HEK293 (cell line): ENCODE data around the gene PPP1R3G.

ENCODE experiments used
- CTCF ChIA-PET: fragments of 350-600 bp; formaldehyde crosslinking; extraction: SDS; loops from one replicate; lab custom pipeline; 2021; ENCODE audit warnings: antibody characterized with exemption; lab: Yijun Ruan, JAX
- POLR2A ChIA-PET: fragments of 300-600 bp; formaldehyde crosslinking; extraction: SDS; loops from one replicate; lab custom pipeline; 2020; ENCODE audit warnings: antibody characterized with exemption, inconsistent platforms; lab: Yijun Ruan, JAX
- H3K27ac ChIP-seq: fragments of 200-500 bp; sonication (Bioruptor generic); 2 replicates; pipeline ENCODE4 v1.5.1; 2014; ENCODE audit warnings: low read depth, low read length, control low read depth, inconsistent platforms; ENCODE audit errors: extremely low read depth
- H3K36me3 ChIP-seq, 2 experiments: fragments of 200-500 bp in 1 of 2; sonication (Bioruptor generic) in 1 of 2; 1 replicate in 1 of 2; 2 replicates in 1 of 2; pipeline ENCODE4 v1.5.1; 2014 to 2017; ENCODE audit warnings: inconsistent platforms in 2 of 2, low read length in 2 of 2; ENCODE audit not compliant: control insufficient read depth in 2 of 2, insufficient read depth in 1 of 2
- H3K4me1 ChIP-seq: fragments of 200-500 bp; sonication (Bioruptor generic); 2 replicates; pipeline ENCODE4 v1.5.1; 2014; ENCODE audit warnings: mild to moderate bottlenecking, low read length, inconsistent platforms; ENCODE audit not compliant: control insufficient read depth, insufficient read depth
- H3K4me3 ChIP-seq: 2 replicates; pipeline ENCODE4 v1.5.1; 2011; ENCODE audit warnings: low read depth, mild to moderate bottlenecking, control low read depth, low read length, moderate library complexity
- H3K9me3 ChIP-seq: fragments of 200-500 bp; sonication (Bioruptor generic); 2 replicates; pipeline ENCODE4 v1.5.1; 2014; ENCODE audit warnings: low read depth, low read length, inconsistent platforms; ENCODE audit not compliant: control insufficient read depth, insufficient read depth
- KLF9 ChIP-seq: fragments of 450-650 bp; formaldehyde crosslinking; IDR thresholded peaks from 2 replicates; pipeline ENCODE4 v1.5.1; 2016; ENCODE audit warnings: missing biosample characterization, missing genetic modification characterization, low read depth
- PRDM1 ChIP-seq: fragments of 450-650 bp; formaldehyde crosslinking; IDR thresholded peaks from 2 replicates; pipeline ENCODE4; 2016; ENCODE audit warnings: missing biosample characterization, missing genetic modification characterization
- SCRT2 ChIP-seq: fragments of 450-650 bp; formaldehyde crosslinking; IDR thresholded peaks from 2 replicates; pipeline ENCODE4 v1.5.1; 2016; ENCODE audit warnings: missing biosample characterization, missing genetic modification characterization
- SETDB1 ChIP-seq: IDR thresholded peaks from one replicate; pipeline ENCODE4 v1.6.1; 2017; ENCODE audit warnings: mild to moderate bottlenecking, low read length, moderate library complexity, mixed read lengths; ENCODE audit not compliant: insufficient read length
- ZEB2 ChIP-seq: fragments of 450-650 bp; formaldehyde crosslinking; IDR thresholded peaks from 2 replicates; pipeline ENCODE4 v1.5.1; 2016; ENCODE audit warnings: missing biosample characterization, missing genetic modification characterization
- ZNF501 ChIP-seq: fragments of 450-650 bp; formaldehyde crosslinking; IDR thresholded peaks from 2 replicates; pipeline ENCODE4 v1.5.1; 2016; ENCODE audit warnings: missing biosample characterization, missing genetic modification characterization
- ZNF518A ChIP-seq: fragments of 450-650 bp; formaldehyde crosslinking; conservative IDR thresholded peaks from 2 replicates; pipeline ENCODE4 v1.5.1; 2016; ENCODE audit warnings: low read depth, missing biosample characterization, missing genetic modification characterization
- ZNF521 ChIP-seq: fragments of 450-650 bp; formaldehyde crosslinking; IDR thresholded peaks from 2 replicates; pipeline ENCODE4 v1.5.1; 2017; ENCODE audit warnings: missing biosample characterization, mild to moderate bottlenecking, missing genetic modification characterization
- ZNF704 ChIP-seq: fragments of 450-650 bp; formaldehyde crosslinking; IDR thresholded peaks from 2 replicates; pipeline ENCODE4 v1.5.1; 2016; ENCODE audit warnings: missing biosample characterization, missing genetic modification characterization
- ZNF768 ChIP-seq: fragments of 450-650 bp; formaldehyde crosslinking; IDR thresholded peaks from 2 replicates; pipeline ENCODE4 v1.5.1; 2018; ENCODE audit warnings: missing biosample characterization, mild to moderate bottlenecking, missing genetic modification characterization
- ZSCAN16 ChIP-seq: fragments of 450-650 bp; formaldehyde crosslinking; IDR thresholded peaks from 2 replicates; pipeline ENCODE4 v1.5.1; 2016; ENCODE audit warnings: missing biosample characterization, missing genetic modification characterization

The PPP1R3G gene

GRCh38 chr6:5085648-5086293 lies 630 bp downstream of the PPP1R3G start (continued):
- TF ChIP-seq ZNF518A (tag by site-specific recombination) = no peak
- TF ChIP-seq, all 188 proteins: peak for 13

- POLR2A ChIA-PET = no interaction called here
- TF ChIP-seq PRDM1 (tag by site-specific recombination) (no peak), KLF9 (tag by site-specific recombination) (no peak), ZNF704 (tag by site-specific recombination) (no peak), ZNF521 (tag by site-specific recombination) (no peak), ZSCAN16 (tag by site-specific recombination) (no peak), SETDB1 (no peak)
- H3K27ac ChIP-seq = no peak overlapping the region
- CTCF ChIA-PET = interaction anchor here (0.6 to 1.6 kb wide), 4 partner anchors 57 to 217 kb away, joined by 3 to 4 read pairs (median 3); no protein-coding TSS in a partner anchor
- no peaks in the 10 kb centered on the region for H3K4me1 ChIP-seq
- no peaks in the 10 kb centered on the region for H3K36me3 ChIP-seq
- no peak overlapping the region for H3K4me3 ChIP-seq
- no peaks in the 10 kb centered on the region for H3K9me3 ChIP-seq
These were observed 1.3 kb downstream of the PPP1R3G start for GRCh38 chr6:5086294-5086890.

GRCh38 chr6:5087389-5087788 lies 2.2 kb downstream of the PPP1R3G start:
- POLR2A ChIA-PET = no interaction called here
- CTCF ChIA-PET = no interaction called here
- Histone ChIP-seq H3K4me3 (no peak overlapping the region), H3K36me3 (no peaks in the 10 kb centered on the region), H3K9me3 (no peaks in the 10 kb centered on the region), H3K4me1 (no peaks in the 10 kb centered on the region), H3K27ac (no peak overlapping the region)
- TF ChIP-seq ZNF501 (tag by site-specific recombination) (no peak), ZNF768 (no peak)

GRCh38 chr6:5088780-5089179 lies 3.6 kb downstream of the PPP1R3G start:
- peaks cover 4% of the 10 kb centered on the region for H3K4me1 ChIP-seq
- POLR2A ChIA-PET = no interaction called here
- H3K36me3 ChIP-seq = no peaks in the 10 kb centered on the region
- H3K9me3 ChIP-seq = no peaks in the 10 kb centered on the region
- no peak overlapping the region for H3K27ac ChIP-seq
- TF ChIP-seq SCRT2 = peak; percentile 73
- no peak for TF ChIP-seq ZEB2
- H3K4me3 ChIP-seq = no peak overlapping the region
- CTCF ChIA-PET = interaction anchor here (0.6 to 1.0 kb wide), 3 partner anchors 21 to 106 kb away, joined by 3 read pairs; no protein-coding TSS in a partner anchor
